Skeletal muscle satellite cell (primary cell): ENCODE data around the gene RAB11FIP5.
"Not testable (repeated sequence)": the region's sequence is repeated elsewhere in the genome, so short reads cannot be mapped to it uniquely, and the experiment has no call there.

Experiments used
- H3K27me3 ChIP-seq: 2 replicates; pipeline ENCODE4 v1.7.0; 2013; ENCODE audit warnings: low read length; ENCODE audit not compliant: control insufficient read depth, insufficient read depth
- H3K36me3 ChIP-seq: 2 replicates; pipeline ENCODE4 v1.7.0; 2013; ENCODE audit warnings: mild to moderate bottlenecking, control low read depth, low read length; ENCODE audit not compliant: insufficient read depth
- H3K4me1 ChIP-seq: 2 replicates; pipeline ENCODE4 v1.7.0; 2013; ENCODE audit warnings: low read length; ENCODE audit not compliant: control insufficient read depth, insufficient read depth
- H3K4me2 ChIP-seq: 2 replicates; pipeline ENCODE4 v1.7.0; 2013; ENCODE audit warnings: mild to moderate bottlenecking, low read length
- H3K4me3 ChIP-seq: 2 replicates; pipeline ENCODE4 v1.7.0; 2013; ENCODE audit warnings: low read length
- H3K9ac ChIP-seq: 2 replicates; pipeline ENCODE4 v1.7.0; 2013; ENCODE audit warnings: mild to moderate bottlenecking, low read depth, low read length, moderate library complexity
- H3K9me3 ChIP-seq: replicated peaks from 2 replicates; pipeline ENCODE4 v1.7.0; 2013; ENCODE audit warnings: mild to moderate bottlenecking, control low read depth, low read length

Gene RAB11FIP5

GRCh38 chr2:73109431-73110167 lies 3.1 kb downstream of the RAB11FIP5 start:
- H3K9me3 ChIP-seq: no peaks in the 10 kb centered on the region
- H3K27me3 ChIP-seq: no peaks in the 10 kb centered on the region
- H3K4me1 ChIP-seq: peaks cover 57% of the 10 kb centered on the region
- H3K9ac ChIP-seq: no peak overlapping the region
- no peaks in the 10 kb centered on the region for H3K36me3 ChIP-seq
- H3K4me3 ChIP-seq: peak overlapping the region; percentile 89
- H3K4me2 ChIP-seq: peak overlapping the region; percentile 96

GRCh38 chr2:73107211-73107926 lies 5.4 kb downstream of the RAB11FIP5 start:
- peak overlapping the region; percentile 50 for H3K4me3 ChIP-seq
- peak overlapping the region; percentile 56 for H3K4me2 ChIP-seq
- peak overlapping the region; percentile 33 for H3K9ac ChIP-seq
- H3K27me3 ChIP-seq: no peaks in the 10 kb centered on the region
- peaks cover 56% of the 10 kb centered on the region for H3K4me1 ChIP-seq
- peaks cover 8% of the 10 kb centered on the region for H3K36me3 ChIP-seq
- no peaks in the 10 kb centered on the region for H3K9me3 ChIP-seq

- peaks cover 8% of the 10 kb centered on the region for H3K36me3 ChIP-seq
- peak overlapping the region; percentile 56 for H3K4me2 ChIP-seq
- H3K9me3 ChIP-seq: no peaks in the 10 kb centered on the region
- H3K27me3 ChIP-seq: no peaks in the 10 kb centered on the region
- H3K4me3 ChIP-seq: no peak overlapping the region
- H3K4me1 ChIP-seq: peaks cover 62% of the 10 kb centered on the region
- peak overlapping the region; percentile 33 for H3K9ac ChIP-seq
These were observed 6.0 kb downstream of the RAB11FIP5 start for GRCh38 chr2:73106791-73107190.

- no peaks in the 10 kb centered on the region for H3K27me3 ChIP-seq
- no peaks in the 10 kb centered on the region for H3K9me3 ChIP-seq
- peaks cover 56% of the 10 kb centered on the region for H3K4me1 ChIP-seq
- H3K9ac ChIP-seq: no peak overlapping the region
- no peak overlapping the region for H3K4me3 ChIP-seq
- peaks cover 8% of the 10 kb centered on the region for H3K36me3 ChIP-seq
- H3K4me2 ChIP-seq: peak overlapping the region; percentile 2
These were observed 7.2 kb downstream of the RAB11FIP5 start for GRCh38 chr2:73105511-73105971.

- peaks cover 8% of the 10 kb centered on the region for H3K36me3 ChIP-seq
- H3K4me1 ChIP-seq: peaks cover 50% of the 10 kb centered on the region
- H3K4me2 ChIP-seq: no peak overlapping the region
- no peaks in the 10 kb centered on the region for H3K9me3 ChIP-seq
- H3K27me3 ChIP-seq: no peaks in the 10 kb centered on the region
- H3K9ac ChIP-seq: no peak overlapping the region
- no peak overlapping the region for H3K4me3 ChIP-seq
These were observed 7.8 kb downstream of the RAB11FIP5 start for GRCh38 chr2:73104933-73105332.

GRCh38 chr2:73103018-73103542 lies 9.7 kb downstream of the RAB11FIP5 start:
- H3K27me3 ChIP-seq: no peaks in the 10 kb centered on the region
- no peaks in the 10 kb centered on the region for H3K9me3 ChIP-seq
- H3K9ac ChIP-seq: no peak overlapping the region
- peaks cover 40% of the 10 kb centered on the region for H3K4me1 ChIP-seq
- H3K4me3 ChIP-seq: no peak overlapping the region
- peaks cover 11% of the 10 kb centered on the region for H3K36me3 ChIP-seq
- H3K4me2 ChIP-seq: no peak overlapping the region

- Histone ChIP-seq H3K9me3 (no peaks in the 10 kb centered on the region), H3K4me2 (peak overlapping the region; percentile 6), H3K4me1 (peaks cover 27% of the 10 kb centered on the region), H3K4me3 (no peak overlapping the region), H3K9ac (no peak overlapping the region), H3K27me3 (no peaks in the 10 kb centered on the region), H3K36me3 (peaks cover 11% of the 10 kb centered on the region)
These were observed 11.0 kb downstream of the RAB11FIP5 start for GRCh38 chr2:73101626-73102256.

- H3K4me2 ChIP-seq: no peak overlapping the region
- H3K9ac ChIP-seq: no peak overlapping the region
- H3K36me3 ChIP-seq: peaks cover 11% of the 10 kb centered on the region
- no peaks in the 10 kb centered on the region for H3K9me3 ChIP-seq
- peaks cover 19% of the 10 kb centered on the region for H3K4me1 ChIP-seq
- no peak overlapping the region for H3K4me3 ChIP-seq
- no peaks in the 10 kb centered on the region for H3K27me3 ChIP-seq
These were observed 11.8 kb downstream of the RAB11FIP5 start for GRCh38 chr2:73100956-73101355.

- no peak overlapping the region for H3K4me2 ChIP-seq
- H3K36me3 ChIP-seq: peaks cover 11% of the 10 kb centered on the region
- H3K4me3 ChIP-seq: no peak overlapping the region
- H3K4me1 ChIP-seq: peaks cover 14% of the 10 kb centered on the region
- no peaks in the 10 kb centered on the region for H3K27me3 ChIP-seq
- H3K9me3 ChIP-seq: no peaks in the 10 kb centered on the region
- no peak overlapping the region for H3K9ac ChIP-seq
These were observed 13.3 kb downstream of the RAB11FIP5 start for GRCh38 chr2:73099486-73099885.

GRCh38 chr2:73095910-73096309 lies 16.8 kb downstream of the RAB11FIP5 start:
- peaks cover 3% of the 10 kb centered on the region for H3K36me3 ChIP-seq
- no peak overlapping the region for H3K4me2 ChIP-seq
- no peaks in the 10 kb centered on the region for H3K27me3 ChIP-seq
- H3K9ac ChIP-seq: no peak overlapping the region
- peaks cover 5% of the 10 kb centered on the region for H3K4me1 ChIP-seq
- no peaks in the 10 kb centered on the region for H3K9me3 ChIP-seq
- no peak overlapping the region for H3K4me3 ChIP-seq

GRCh38 chr2:73093601-73094218 lies 19.0 kb downstream of the RAB11FIP5 start:
- H3K36me3 ChIP-seq, H3K27me3 ChIP-seq, H3K4me2 ChIP-seq, H3K4me3 ChIP-seq, H3K9ac ChIP-seq, H3K9me3 ChIP-seq: not testable (repeated sequence)
- H3K4me1 ChIP-seq: peaks cover 21% of the 10 kb centered on the region
